ENCODE data around the gene CKAP5.

CKAP5 gene

DNA sequence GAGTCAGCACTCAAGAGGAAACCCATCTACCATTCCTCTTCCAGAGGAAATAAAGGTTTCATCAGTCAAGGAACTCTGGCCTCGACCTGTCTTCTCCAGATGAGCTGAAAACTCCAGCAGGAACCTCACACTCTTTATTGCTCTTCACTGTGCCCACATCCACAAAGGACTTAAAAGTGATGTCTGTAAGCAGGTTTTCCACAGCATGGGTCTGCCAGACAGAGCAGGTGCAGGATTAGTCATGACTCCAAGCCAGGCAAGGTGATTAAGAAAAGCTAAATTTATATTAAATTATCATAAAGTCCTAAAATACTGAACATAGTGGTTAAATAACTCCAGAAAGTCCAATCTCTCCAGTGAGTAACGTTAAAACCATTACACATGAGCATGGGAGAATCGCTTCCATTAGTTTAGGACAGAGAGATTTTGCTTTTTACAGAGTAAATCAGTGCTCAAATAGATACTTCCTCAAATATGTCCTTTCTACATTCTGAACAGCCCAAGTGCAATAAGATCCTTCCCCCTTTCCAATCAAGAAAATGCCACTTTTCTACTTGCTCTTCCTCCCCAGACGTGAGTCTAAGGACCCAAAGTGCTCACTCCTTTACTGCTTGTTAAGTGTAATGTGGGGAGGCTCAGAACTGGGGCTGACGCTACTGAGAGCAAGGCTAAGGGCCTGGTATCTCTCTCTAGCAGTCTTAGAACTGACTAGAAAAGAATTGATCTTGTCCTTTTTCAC is 10.7 kb upstream of the CKAP5 start:
- Histone ChIP-seq H3K79me2 (no peaks in the 10 kb centered on the region), H3K4me3 (ENCODE audit: low read depth, low read length) (no peak overlapping the region), H3K27me3 (ENCODE audit: control insufficient read depth, insufficient read depth, low read length) (no peaks in the 10 kb centered on the region), H3K9me3 (ENCODE audit: control insufficient read depth, low read length) (no peaks in the 10 kb centered on the region), H3K4me1 (no peaks in the 10 kb centered on the region), H2AFZ (no peak overlapping the region), H3K4me2 (ENCODE audit: low read length) (no peak overlapping the region), H3K27ac (no peak overlapping the region), H3K36me3 (ENCODE audit: control insufficient read depth, insufficient read depth, low read length) (no peaks in the 10 kb centered on the region), H3K9ac (no peak overlapping the region)
- no peak for TF ChIP-seq CTCF (IDR thresholded peaks at IDR 0.05)

DNA sequence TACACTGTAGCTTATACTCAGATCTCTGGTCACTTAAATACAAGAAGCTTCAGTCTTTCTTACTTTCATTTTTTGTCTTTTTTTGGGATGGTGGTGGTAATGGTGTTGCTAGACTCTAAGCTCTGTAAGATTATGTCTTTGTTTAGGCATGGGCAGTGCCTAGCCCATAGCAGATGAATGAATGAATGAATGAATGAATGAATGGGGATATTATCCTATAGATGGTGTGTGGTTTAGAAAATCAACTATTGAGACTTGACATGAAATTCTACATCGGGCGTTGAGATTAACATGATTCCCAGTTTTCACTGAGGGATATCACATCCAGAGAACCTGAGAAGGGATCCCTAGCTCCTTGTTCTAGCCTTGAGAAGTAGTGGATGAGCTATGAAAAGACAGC is 9.8 kb upstream of the CKAP5 start:
- Histone ChIP-seq H3K4me1 (no peaks in the 10 kb centered on the region), H3K4me3 (ENCODE audit: low read depth, low read length) (no peak overlapping the region), H3K27me3 (ENCODE audit: control insufficient read depth, insufficient read depth, low read length) (no peaks in the 10 kb centered on the region), H2AFZ (no peak overlapping the region), H3K27ac (no peak overlapping the region), H3K9me3 (ENCODE audit: control insufficient read depth, low read length) (no peaks in the 10 kb centered on the region), H3K79me2 (no peaks in the 10 kb centered on the region), H3K9ac (no peak overlapping the region), H3K36me3 (ENCODE audit: control insufficient read depth, insufficient read depth, low read length) (no peaks in the 10 kb centered on the region), H3K4me2 (ENCODE audit: low read length) (no peak overlapping the region)
- TF ChIP-seq CTCF (IDR thresholded peaks at IDR 0.05) = no peak

GRCh38 chr11:46855167-46855566 is 9.1 kb upstream of the CKAP5 start:
- peak overlapping the region; percentile 53 for H3K27ac ChIP-seq

DNA sequence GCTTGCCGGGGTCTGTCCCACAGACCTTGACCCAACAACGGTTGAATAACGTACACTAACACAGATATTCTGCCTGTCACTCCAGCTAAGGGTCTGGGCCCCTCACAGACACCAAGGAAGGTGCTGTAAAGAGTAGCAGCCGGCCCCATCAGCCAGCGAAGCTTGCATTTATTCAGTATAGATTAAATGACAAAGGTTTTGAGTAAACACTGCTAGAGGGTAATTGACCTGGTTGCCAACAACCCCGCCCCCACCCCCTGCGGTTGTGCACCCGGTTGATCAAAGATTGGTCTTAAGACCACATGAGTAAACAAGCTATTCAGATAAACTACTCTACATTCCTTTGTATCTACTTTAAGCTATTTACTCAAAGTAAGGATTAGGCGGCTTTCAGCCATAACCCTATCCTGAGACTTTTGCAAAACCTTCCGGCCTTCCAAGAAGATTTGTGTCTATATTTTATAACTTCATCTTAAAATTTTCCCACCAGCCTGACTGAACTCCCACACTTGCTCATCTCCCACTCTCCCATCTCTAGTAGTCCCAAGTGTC is 4.8 kb upstream of the CKAP5 start:
- Histone ChIP-seq H3K27ac (no peak overlapping the region), H3K9me3 (ENCODE audit: control insufficient read depth, low read length) (no peaks in the 10 kb centered on the region), H3K4me1 (no peaks in the 10 kb centered on the region), H3K27me3 (ENCODE audit: control insufficient read depth, insufficient read depth, low read length) (no peaks in the 10 kb centered on the region), H3K4me3 (ENCODE audit: low read depth, low read length) (no peak overlapping the region), H3K4me2 (ENCODE audit: low read length) (no peak overlapping the region), H2AFZ (no peak overlapping the region), H3K36me3 (ENCODE audit: control insufficient read depth, insufficient read depth, low read length) (no peaks in the 10 kb centered on the region), H3K79me2 (no peaks in the 10 kb centered on the region), H3K9ac (no peak overlapping the region)
- TF ChIP-seq CTCF (IDR thresholded peaks at IDR 0.05) = no peak

More at GRCh38 chr11:46855167-46855566, 9.1 kb upstream of the CKAP5 start:
- Histone ChIP-seq H3K4me2 (ENCODE audit: low read length) (no peak overlapping the region), H2AFZ (no peak overlapping the region), H3K9me3 (ENCODE audit: control insufficient read depth, low read length) (no peaks in the 10 kb centered on the region), H3K4me3 (ENCODE audit: low read depth, low read length) (no peak overlapping the region), H3K36me3 (ENCODE audit: control insufficient read depth, insufficient read depth, low read length) (no peaks in the 10 kb centered on the region), H3K79me2 (no peaks in the 10 kb centered on the region), H3K27me3 (ENCODE audit: control insufficient read depth, insufficient read depth, low read length) (no peaks in the 10 kb centered on the region), H3K9ac (no peak overlapping the region), H3K4me1 (no peaks in the 10 kb centered on the region)
- TF ChIP-seq CTCF (IDR thresholded peaks at IDR 0.05) = no peak

DNA sequence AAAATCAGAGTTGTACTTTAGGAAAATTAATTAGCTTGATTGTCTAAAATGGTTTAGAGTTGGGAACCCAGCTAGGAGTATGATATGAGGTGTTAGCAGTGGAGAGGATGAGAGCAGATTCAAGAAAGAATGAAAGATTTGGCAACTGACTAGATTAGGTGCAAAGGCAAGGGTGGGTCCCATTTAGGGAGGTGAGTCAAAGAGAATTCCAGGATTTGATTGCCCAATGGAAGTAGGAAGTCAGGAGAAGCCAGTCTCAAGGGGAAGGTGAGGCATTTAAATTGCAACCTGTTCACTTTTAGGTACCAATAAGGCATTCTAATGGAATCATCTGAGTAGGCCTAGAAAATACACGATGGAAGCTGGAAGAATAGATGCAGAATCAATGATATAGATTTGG is 3.6 kb upstream of the CKAP5 start:
- H3K36me3 ChIP-seq (ENCODE audit: control insufficient read depth, insufficient read depth, low read length) = no peaks in the 10 kb centered on the region
- no peak overlapping the region for H3K4me2 ChIP-seq (ENCODE audit: low read length)
- no peaks in the 10 kb centered on the region for H3K27me3 ChIP-seq (ENCODE audit: control insufficient read depth, insufficient read depth, low read length)
- H3K4me1 ChIP-seq = no peaks in the 10 kb centered on the region
- H3K9me3 ChIP-seq (ENCODE audit: control insufficient read depth, low read length) = no peaks in the 10 kb centered on the region
- no peak overlapping the region for H3K27ac ChIP-seq
- no peak overlapping the region for H2AFZ ChIP-seq
- peaks cover 7% of the 10 kb centered on the region for H3K79me2 ChIP-seq
- no peak for TF ChIP-seq CTCF (IDR thresholded peaks at IDR 0.05)
- H3K9ac ChIP-seq = no peak overlapping the region
- H3K4me3 ChIP-seq (ENCODE audit: low read depth, low read length) = no peak overlapping the region
